Progenitor cell of endocrine pancreas (in vitro differentiated cells): Measurements from ENCODE around the gene BCAM. TPM values are rescaled to one million over a fixed set of nuclear protein-coding genes. Genes with fewer than 3 reads are reported as not detected.

Experiments
- DNase-seq: peaks from one replicate; pipeline ENCODE4 v3.0.0; 2021; ENCODE audit warnings: low spot score; ENCODE audit not compliant: unreplicated experiment
- H3K27ac Mint-ChIP-seq: 2 replicates; pipeline ENCODE4 v1.8.0; 2021; ENCODE audit warnings: mild to moderate bottlenecking, moderate library complexity, mixed read lengths
- H3K27me3 Mint-ChIP-seq: 2 replicates; pipeline ENCODE4 v1.8.0; 2021; ENCODE audit warnings: mixed read lengths
- H3K36me3 Mint-ChIP-seq: 2 replicates; pipeline ENCODE4 v1.8.0; 2022; ENCODE audit warnings: mixed read lengths; ENCODE audit not compliant: insufficient read depth
- H3K4me1 Mint-ChIP-seq: 2 replicates; pipeline ENCODE4 v1.8.0; 2021; ENCODE audit warnings: low read depth, mixed read lengths
- H3K4me3 Mint-ChIP-seq: 2 replicates; pipeline ENCODE4 v1.8.0; 2021; ENCODE audit warnings: low read depth, mild to moderate bottlenecking, moderate library complexity, mixed read lengths
- H3K9me3 Mint-ChIP-seq: 2 replicates; pipeline ENCODE4 v1.8.0; 2021; ENCODE audit warnings: low read depth, mixed read lengths
- total RNA-seq: library from RNA; stranded (reverse); gene quantifications from 2 replicates; pipeline ENCODE4 v1.2.1, GENCODE V29; 2021
- TF ChIP-seq, protein P1 (sequence below): fragments of 200-600 bp; sonication (generic); IDR thresholded peaks from one replicate; pipeline ENCODE4 v1.5.0; 2021; ENCODE audit warnings: antibody characterized with exemption, mild to moderate bottlenecking; ENCODE audit not compliant: unreplicated experiment

BCAM gene
- total RNA-seq, 1 donor from 2014 or later = 211 TPM

DNA sequence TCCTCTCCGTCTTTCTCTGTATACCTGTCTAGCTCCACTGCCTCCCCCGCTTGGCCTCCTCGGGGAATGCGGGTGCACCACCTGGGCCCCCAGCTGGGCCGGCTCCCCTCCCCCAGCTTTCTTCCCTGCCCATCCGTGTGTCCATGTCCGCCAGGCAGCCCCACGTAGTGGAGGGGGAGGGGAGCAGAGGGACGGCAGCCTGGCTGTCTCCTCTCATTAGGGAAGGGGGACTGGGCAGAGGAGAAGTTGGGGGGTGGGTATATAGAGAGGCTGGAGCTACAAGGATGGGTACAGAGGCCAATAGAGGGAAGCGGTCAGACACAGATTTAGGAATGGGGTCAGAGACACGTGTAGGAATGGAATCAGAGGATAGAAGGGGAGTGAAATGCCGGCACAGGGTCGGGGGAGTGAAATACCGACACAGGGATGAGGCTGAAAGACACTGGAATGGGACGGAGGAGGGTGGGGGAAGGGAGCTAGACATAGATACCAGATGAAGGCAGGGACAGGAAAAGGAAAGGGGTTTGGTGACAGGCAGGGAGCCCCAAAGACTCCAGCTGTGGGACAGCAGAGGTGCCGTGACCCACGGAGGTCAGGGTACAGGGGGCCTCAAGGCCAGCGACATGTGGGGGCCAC lies 40.0 kb downstream of the BCAM start:
- peak overlapping the region; percentile 98 for H3K4me3 Mint-ChIP-seq
- H3K36me3 Mint-ChIP-seq = peaks cover 6% of the 10 kb centered on the region
- no peaks in the 10 kb centered on the region for H3K27me3 Mint-ChIP-seq
- TF ChIP-seq, protein P1, sequence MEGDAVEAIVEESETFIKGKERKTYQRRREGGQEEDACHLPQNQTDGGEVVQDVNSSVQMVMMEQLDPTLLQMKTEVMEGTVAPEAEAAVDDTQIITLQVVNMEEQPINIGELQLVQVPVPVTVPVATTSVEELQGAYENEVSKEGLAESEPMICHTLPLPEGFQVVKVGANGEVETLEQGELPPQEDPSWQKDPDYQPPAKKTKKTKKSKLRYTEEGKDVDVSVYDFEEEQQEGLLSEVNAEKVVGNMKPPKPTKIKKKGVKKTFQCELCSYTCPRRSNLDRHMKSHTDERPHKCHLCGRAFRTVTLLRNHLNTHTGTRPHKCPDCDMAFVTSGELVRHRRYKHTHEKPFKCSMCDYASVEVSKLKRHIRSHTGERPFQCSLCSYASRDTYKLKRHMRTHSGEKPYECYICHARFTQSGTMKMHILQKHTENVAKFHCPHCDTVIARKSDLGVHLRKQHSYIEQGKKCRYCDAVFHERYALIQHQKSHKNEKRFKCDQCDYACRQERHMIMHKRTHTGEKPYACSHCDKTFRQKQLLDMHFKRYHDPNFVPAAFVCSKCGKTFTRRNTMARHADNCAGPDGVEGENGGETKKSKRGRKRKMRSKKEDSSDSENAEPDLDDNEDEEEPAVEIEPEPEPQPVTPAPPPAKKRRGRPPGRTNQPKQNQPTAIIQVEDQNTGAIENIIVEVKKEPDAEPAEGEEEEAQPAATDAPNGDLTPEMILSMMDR = no peak
- H3K4me1 Mint-ChIP-seq = peaks cover 31% of the 10 kb centered on the region
- no peaks in the 10 kb centered on the region for H3K9me3 Mint-ChIP-seq
- no peak for DNase-seq
- peak overlapping the region; percentile 99 for H3K27ac Mint-ChIP-seq

DNA sequence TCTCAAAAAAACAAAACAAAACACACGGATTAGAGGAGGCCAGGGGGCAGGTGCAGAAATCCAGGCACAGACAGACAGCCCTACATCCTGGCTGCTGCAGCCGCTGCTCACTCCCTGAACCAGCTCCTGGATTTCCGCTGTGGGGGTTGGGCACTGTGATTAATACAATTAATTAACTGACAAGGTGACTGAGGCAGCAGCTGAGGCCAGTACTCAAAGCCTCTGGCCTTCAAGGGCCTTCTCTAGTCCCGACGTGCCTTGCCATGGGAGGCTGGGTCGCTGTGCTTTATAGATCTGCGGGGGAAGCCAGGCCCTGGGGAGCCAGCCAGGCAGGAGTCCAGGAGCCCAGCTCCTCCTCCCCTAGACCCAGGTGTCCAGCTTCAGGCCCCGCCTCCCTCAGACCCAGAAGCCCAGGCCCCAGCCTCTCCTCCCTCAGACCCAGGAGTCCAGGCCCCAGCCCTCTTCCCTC lies 41.8 kb downstream of the BCAM start:
- TF ChIP-seq, protein P1 = no peak
- peaks cover 9% of the 10 kb centered on the region for H3K36me3 Mint-ChIP-seq
- peak overlapping the region; percentile 59 for H3K27ac Mint-ChIP-seq
- no peaks in the 10 kb centered on the region for H3K9me3 Mint-ChIP-seq
- H3K27me3 Mint-ChIP-seq = no peaks in the 10 kb centered on the region
- DNase-seq = no peak
- H3K4me1 Mint-ChIP-seq = peaks cover 28% of the 10 kb centered on the region
- no peak overlapping the region for H3K4me3 Mint-ChIP-seq

DNA sequence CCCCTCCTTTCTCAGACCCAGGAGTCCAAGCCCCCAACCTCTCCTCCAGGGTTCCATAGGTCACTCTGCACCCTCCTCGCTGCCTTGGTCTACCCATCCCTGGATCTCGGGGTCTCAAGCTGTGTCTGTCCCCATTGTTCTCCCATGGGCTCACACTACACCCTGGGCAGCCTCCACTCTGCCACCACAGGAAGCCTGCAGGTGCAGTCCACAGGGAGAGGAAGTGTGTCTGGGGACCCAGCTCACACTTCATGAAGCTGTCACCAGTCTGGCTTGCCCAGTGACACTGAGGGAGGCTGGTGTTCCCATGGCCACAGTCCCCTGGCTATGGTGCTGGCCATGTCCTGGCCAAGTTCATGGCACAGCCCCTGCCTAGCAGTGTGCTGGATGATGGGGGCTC lies 42.5 kb downstream of the BCAM start:
- H3K27ac Mint-ChIP-seq = peak overlapping the region; percentile 73
- no peak for DNase-seq

GRCh38 chr19:44855606-44856005 lies 46.7 kb downstream of the BCAM start:
- no peak overlapping the region for H3K4me3 Mint-ChIP-seq
- peak overlapping the region; percentile 65 for H3K27ac Mint-ChIP-seq
- TF ChIP-seq, protein P1 = no peak

More for the DNA sequence above, 42.5 kb downstream of the BCAM start:
- TF ChIP-seq, protein P1 = no peak
- no peaks in the 10 kb centered on the region for H3K27me3 Mint-ChIP-seq
- peaks cover 11% of the 10 kb centered on the region for H3K36me3 Mint-ChIP-seq
- H3K9me3 Mint-ChIP-seq = no peaks in the 10 kb centered on the region
- no peak overlapping the region for H3K4me3 Mint-ChIP-seq
- H3K4me1 Mint-ChIP-seq = peaks cover 31% of the 10 kb centered on the region

DNA sequence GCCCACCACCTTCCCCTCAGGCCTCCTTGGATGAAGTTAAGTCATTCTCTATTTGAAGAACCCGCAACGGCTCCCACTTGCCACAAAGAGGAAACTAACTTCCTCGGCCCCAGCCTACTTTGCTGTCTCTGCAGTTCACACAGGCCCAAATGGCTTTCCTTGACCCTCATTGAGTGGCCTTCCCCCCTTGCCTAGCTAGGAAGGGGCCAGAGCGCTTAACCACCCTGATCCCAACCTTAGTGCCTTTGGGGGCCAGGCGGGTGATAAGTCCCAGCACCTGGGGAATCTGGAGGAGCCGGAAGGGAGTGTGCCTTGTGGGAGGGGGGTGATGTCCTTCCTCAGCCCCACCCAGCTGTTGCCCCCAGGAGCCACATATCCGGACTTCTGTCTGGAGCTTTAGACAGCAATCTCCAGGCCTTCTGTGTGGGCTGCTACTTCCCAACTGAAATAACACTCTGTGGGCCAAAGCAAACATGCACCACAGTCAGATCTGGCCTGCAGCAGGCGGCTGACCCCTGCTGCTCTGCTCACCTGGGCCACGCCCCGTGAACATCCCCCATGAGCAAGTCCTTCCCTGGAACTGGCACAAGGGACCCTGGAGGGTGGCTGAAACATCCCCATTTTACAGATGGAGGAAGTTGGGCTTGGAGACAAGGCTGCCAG lies 47.6 kb downstream of the BCAM start:
- Mint-ChIP-seq H3K9me3 (no peaks in the 10 kb centered on the region), H3K27ac (peak overlapping the region; percentile 50), H3K27me3 (no peaks in the 10 kb centered on the region), H3K4me3 (no peak overlapping the region), H3K36me3 (peaks cover 24% of the 10 kb centered on the region), H3K4me1 (peaks cover 13% of the 10 kb centered on the region)
- TF ChIP-seq, protein P1 = no peak
- DNase-seq = no peak

More at GRCh38 chr19:44855606-44856005, 46.7 kb downstream of the BCAM start:
- DNase-seq = no peak
- Mint-ChIP-seq H3K4me1 (peaks cover 16% of the 10 kb centered on the region), H3K9me3 (no peaks in the 10 kb centered on the region), H3K27me3 (no peaks in the 10 kb centered on the region), H3K36me3 (peaks cover 18% of the 10 kb centered on the region)
